Thymus (tissue), 14 donors: ENCODE results near the gene CMAS. TPM values are rescaled to one million over a fixed set of nuclear protein-coding genes. Genes with fewer than 3 reads are reported as not detected.
"Not testable (repeated sequence)": the region's sequence is repeated elsewhere in the genome, so short reads cannot be mapped to it uniquely, and the experiment has no call there.

Experiments used
- DNase-seq, 9 donors: peaks; one replicate each; pipeline ENCODE4 v3.0.0-alpha.2; 2013; ENCODE audit warnings: low spot score in 9 of 9, low read depth in 6 of 9, missing footprints in 1 of 9
- H3K27ac ChIP-seq, 2 donors: one replicate each; pipeline ENCODE4 v1.5.1; 2013; ENCODE audit warnings: control low read depth in 1 of 2, low read depth in 1 of 2, low read length in 1 of 2, mild to moderate bottlenecking in 1 of 2, moderate library complexity in 1 of 2
- H3K27me3 ChIP-seq, 2 donors: one replicate each; pipeline ENCODE4 v1.5.1; 2013; ENCODE audit warnings: low read length in 1 of 2; ENCODE audit not compliant: control insufficient read depth in 2 of 2, insufficient read depth in 1 of 2
- H3K36me3 ChIP-seq, 2 donors: one replicate each; pipeline ENCODE4 v1.5.1; 2013; ENCODE audit warnings: low read length in 1 of 2, mild to moderate bottlenecking in 1 of 2, moderate library complexity in 1 of 2; ENCODE audit not compliant: control insufficient read depth in 2 of 2, insufficient read depth in 2 of 2
- H3K4me1 ChIP-seq, 2 donors: one replicate each; pipeline ENCODE4 v1.5.1; 2013; ENCODE audit warnings: low read length in 2 of 2; ENCODE audit not compliant: control insufficient read depth in 2 of 2, insufficient read depth in 2 of 2
- H3K4me3 ChIP-seq, 2 donors: one replicate each; pipeline ENCODE4 v1.5.1; 2013; ENCODE audit warnings: low read length in 2 of 2, control low read depth in 1 of 2, mild to moderate bottlenecking in 1 of 2
- H3K9me3 ChIP-seq, 2 donors: one replicate each; pipeline ENCODE4 v1.5.1; 2013; ENCODE audit warnings: low read length in 1 of 2, mild to moderate bottlenecking in 1 of 2; ENCODE audit not compliant: control insufficient read depth in 2 of 2, insufficient read depth in 1 of 2
- WGBS: extraction: QIAGEN DNeasy Blood & Tissue Kit; methylation state at CpG from one replicate; pipeline ENCODE4 v1.1.7; 2013; 5-methylcytosine and 5-hydroxymethylcytosine counted together
- long read RNA-seq, 10 donors: transcript quantifications; one replicate each; lab custom pipeline, GENCODE V29; 2026
- polyA plus RNA-seq: library from polyadenylated mRNA; stranded (reverse); fragments of 200-250 nt; gene quantifications from one replicate; pipeline ENCODE4 v1.2.3, GENCODE V29; 2013
- total RNA-seq: library from RNA; stranded (reverse); fragments of 120-200 nt; gene quantifications from one replicate; pipeline ENCODE4 v1.2.4, GENCODE V29; 2013
- donor health status: healthy.

Gene CMAS
- total RNA-seq, result 24.8 TPM
- 44.7 TPM for polyA plus RNA-seq
- long read RNA-seq, donor 1, partial matches to known transcripts, result 0 of 1 reads
- long read RNA-seq, donor 1, other reads (novel, unspliced or antisense), result 0 of 1 reads
- long read RNA-seq, donor 2, result 0 reads
- long read RNA-seq, donor 3, transcript CMAS-201 (8 exons, 1,787 nt), result major isoform, 16 of 16 reads
- long read RNA-seq, donor 3, partial matches to known transcripts, result 0 of 16 reads
- long read RNA-seq, donor 3, other reads (novel, unspliced or antisense), result 0 of 16 reads
- long read RNA-seq, donor 4, partial matches to known transcripts, result 0 of 4 reads
- long read RNA-seq, donor 4, other reads (novel, unspliced or antisense), result 0 of 4 reads
- long read RNA-seq, donor 5, transcript CMAS-201 (8 exons, 1,787 nt), result major isoform, 14 of 14 reads
- long read RNA-seq, donor 5, partial matches to known transcripts, result 0 of 14 reads
- long read RNA-seq, donor 5, other reads (novel, unspliced or antisense), result 0 of 14 reads
- long read RNA-seq, donor 6, transcript CMAS-201 (8 exons, 1,787 nt), result major isoform, 16 of 16 reads
- long read RNA-seq, donor 6, partial matches to known transcripts, result 0 of 16 reads
- long read RNA-seq, donor 6, other reads (novel, unspliced or antisense), result 0 of 16 reads
- long read RNA-seq, donor 7, transcript CMAS-201 (8 exons, 1,787 nt), result major isoform, 11 of 12 reads
- long read RNA-seq, donor 7, partial matches to known transcripts, result 0 of 12 reads
- long read RNA-seq, donor 7, other reads (novel, unspliced or antisense), result 0 of 12 reads
- long read RNA-seq, donor 8, partial matches to known transcripts, result 0 of 3 reads
- long read RNA-seq, donor 8, other reads (novel, unspliced or antisense), result 0 of 3 reads
- long read RNA-seq, donor 9, transcript CMAS-201 (8 exons, 1,787 nt), result major isoform, 9 of 9 reads
- long read RNA-seq, donor 9, partial matches to known transcripts, result 0 of 9 reads
- long read RNA-seq, donor 9, other reads (novel, unspliced or antisense), result 0 of 9 reads
- long read RNA-seq, donor 10, transcript CMAS-201 (8 exons, 1,787 nt), result major isoform, 5 of 5 reads
- long read RNA-seq, donor 10, partial matches to known transcripts, result 0 of 5 reads
- long read RNA-seq, donor 10, other reads (novel, unspliced or antisense), result 0 of 5 reads

- Histone ChIP-seq H3K9me3 (no peaks in the 10 kb centered on the region), H3K27ac (peak within 1 kb of the TSS; percentile 85 to 87), H3K36me3 (peaks cover 0 to 3% of the 10 kb centered on the region in 2 donors), H3K4me1 (peaks cover 3 to 4% of the 10 kb centered on the region in 2 donors), H3K4me3 (peak within 1 kb of the TSS; percentile 92), H3K27me3 (no peaks in the 10 kb centered on the region)
- WGBS, result under 1% methylated on average over 64 of the region's 64 CpGs
- DNase-seq, result peak; percentile 33 to 87 (median 66)
These were observed at the start of gene CMAS for GRCh38 chr12:22046090-22046967. CMAS (plus strand) TSS chr12:22046218; CDS start chr12:22046304, 86 bp downstream.

- WGBS, result 88% methylated on average over 2 of the region's 2 CpGs
These were observed 47.7 kb upstream of the CMAS start for GRCh38 chr12:21998295-21998694.

GRCh38 chr12:21998782-21999181, 47.2 kb upstream of the CMAS start:
- Histone ChIP-seq H3K4me3 (no peak overlapping the region), H3K9me3 (no peaks in the 10 kb centered on the region), H3K27ac (no peak overlapping the region), H3K36me3 (no peaks in the 10 kb centered on the region), H3K4me1 (no peaks in the 10 kb centered on the region), H3K27me3 (no peaks in the 10 kb centered on the region)
- no peak for DNase-seq
- 96% methylated on average over 1 of the region's 1 CpG for WGBS

More at GRCh38 chr12:21998295-21998694, 47.7 kb upstream of the CMAS start:
- Histone ChIP-seq H3K4me3 (no peak overlapping the region), H3K9me3 (no peaks in the 10 kb centered on the region), H3K4me1 (no peaks in the 10 kb centered on the region), H3K36me3 (no peaks in the 10 kb centered on the region), H3K27me3 (no peaks in the 10 kb centered on the region), H3K27ac (no peak overlapping the region)
- no peak for DNase-seq

- Histone ChIP-seq H3K4me1 (no peaks in the 10 kb centered on the region), H3K36me3 (no peaks in the 10 kb centered on the region), H3K4me3 (no peak overlapping the region), H3K27ac (no peak overlapping the region), H3K9me3 (no peaks in the 10 kb centered on the region), H3K27me3 (no peaks in the 10 kb centered on the region)
- WGBS, result 96% methylated on average over 3 of the region's 3 CpGs
- no peak for DNase-seq
These were observed 43.6 kb upstream of the CMAS start for GRCh38 chr12:22002430-22002829.

GRCh38 chr12:22007794-22008193, 38.2 kb upstream of the CMAS start:
- H3K9me3 ChIP-seq, H3K4me1 ChIP-seq, H3K36me3 ChIP-seq, DNase-seq, H3K4me3 ChIP-seq, H3K27me3 ChIP-seq, H3K27ac ChIP-seq: not testable (repeated sequence)
- WGBS, result 83% methylated on average over 2 of the region's 2 CpGs

- no peaks in the 10 kb centered on the region for H3K9me3 ChIP-seq
- no peaks in the 10 kb centered on the region for H3K36me3 ChIP-seq
- H3K4me1 ChIP-seq, result no peaks in the 10 kb centered on the region
- no peak overlapping the region for H3K27ac ChIP-seq
- H3K4me3 ChIP-seq, result no peak overlapping the region
- H3K27me3 ChIP-seq, result no peaks in the 10 kb centered on the region
- 95% methylated on average over 7 of the region's 7 CpGs for WGBS
- DNase-seq, result no peak
These were observed 37.8 kb upstream of the CMAS start for GRCh38 chr12:22008196-22008595.

GRCh38 chr12:22014041-22014782, 31.8 kb upstream of the CMAS start:
- Histone ChIP-seq H3K27ac (no peak overlapping the region), H3K27me3 (no peaks in the 10 kb centered on the region), H3K9me3 (no peaks in the 10 kb centered on the region), H3K4me3 (no peak overlapping the region), H3K36me3 (no peaks in the 10 kb centered on the region), H3K4me1 (no peaks in the 10 kb centered on the region)
- DNase-seq, result no peak
- whole genome bisulfite sequencing, result 88% methylated on average over 7 of the region's 7 CpGs

GRCh38 chr12:22014783-22015144, 31.3 kb upstream of the CMAS start:
- H3K4me3 ChIP-seq, result no peak overlapping the region
- no peaks in the 10 kb centered on the region for H3K27me3 ChIP-seq
- no peaks in the 10 kb centered on the region for H3K9me3 ChIP-seq
- no peaks in the 10 kb centered on the region for H3K4me1 ChIP-seq
- WGBS, result 93% methylated on average over 7 of the region's 7 CpGs
- H3K27ac ChIP-seq, result no peak overlapping the region
- DNase-seq, result no peak
- H3K36me3 ChIP-seq, result no peaks in the 10 kb centered on the region
